Measurements from ENCODE around the gene CHST8.

- TF ChIP-seq ZBTB34 (CRISPR knock-in tag; IDR thresholded peaks at IDR 0.05), result no peak
- no peak for TF ChIP-seq KDM6A (CRISPR knock-in tag; IDR thresholded peaks at IDR 0.05; ENCODE audit: low read depth)
- no peak for TF ChIP-seq CTCF (CRISPR knock-in tag; IDR thresholded peaks at IDR 0.05)
- no peak for TF ChIP-seq POLR2AphosphoS5 (IDR thresholded peaks at IDR 0.05; ENCODE audit: low read depth, low read length)
These were observed 33.2 kb downstream of the CHST8 start for GRCh38 chr19:33654840-33655508.

All from HepG2 (cell line).